Colonic mucosa (tissue), 4 donors: ENCODE data around the gene MOB3B. TPM values are rescaled to one million over a fixed set of nuclear protein-coding genes. Genes with fewer than 3 reads are reported as not detected.
"Not testable (repeated sequence)": the region's sequence is repeated elsewhere in the genome, so short reads cannot be mapped to it uniquely, and the experiment has no call there.

Experiments
- DNase-seq: peaks from one replicate; pipeline ENCODE4 v3.0.0-alpha.2; 2020
- H3K27ac ChIP-seq: fragments of 200-600 bp; one replicate; pipeline ENCODE4 v1.8.0; 2021
- H3K27me3 ChIP-seq: fragments of 200-600 bp; one replicate; pipeline ENCODE4 v1.8.0; 2021
- H3K36me3 ChIP-seq: fragments of 200-600 bp; one replicate; pipeline ENCODE4 v1.8.0; 2021
- H3K4me1 ChIP-seq: fragments of 200-600 bp; one replicate; pipeline ENCODE4 v1.8.0; 2021; ENCODE audit warnings: mild to moderate bottlenecking
- H3K4me3 ChIP-seq: fragments of 200-600 bp; one replicate; pipeline ENCODE4 v1.8.0; 2021
- H3K9ac ChIP-seq, 2 donors: one replicate each; pipeline ENCODE4 v1.7.0; 2013; ENCODE audit warnings: control low read depth in 2 of 2, low read depth in 2 of 2, low read length in 2 of 2
- H3K9me3 ChIP-seq: fragments of 200-600 bp; one replicate; pipeline ENCODE4 v1.8.0; 2021
- intact Hi-C: fragments of 100-400 bp; cut with DNase I; formaldehyde crosslinking; loops from one replicate; pipeline ENCODE4 v1.14.1; 2022
- total RNA-seq, 2 donors: library from RNA; stranded (reverse); fragmentation: NEBNext Ultra II Directional in 1 of 2; extraction: Animal tissue kit (Norgen Biotek cat#: 25700) in 1 of 2; gene quantifications; one replicate each; pipeline ENCODE4 v1.2.1, GENCODE V29; 2021
- TF ChIP-seq, protein P1 (sequence below): fragments of 200-600 bp; IDR thresholded peaks from one replicate; pipeline ENCODE4 v1.8.0; 2022; ENCODE audit warnings: antibody characterized with exemption, mild to moderate bottlenecking
- donor health status: healthy.
- donor health status: DM: no; HTN: no; CAD: no.
- donor health status: DM: no; HTN: no; CAD: no.

Gene MOB3B
- total RNA-seq, 2 donors from 2014 or later: 35.8 to 39.6 TPM

DNA sequence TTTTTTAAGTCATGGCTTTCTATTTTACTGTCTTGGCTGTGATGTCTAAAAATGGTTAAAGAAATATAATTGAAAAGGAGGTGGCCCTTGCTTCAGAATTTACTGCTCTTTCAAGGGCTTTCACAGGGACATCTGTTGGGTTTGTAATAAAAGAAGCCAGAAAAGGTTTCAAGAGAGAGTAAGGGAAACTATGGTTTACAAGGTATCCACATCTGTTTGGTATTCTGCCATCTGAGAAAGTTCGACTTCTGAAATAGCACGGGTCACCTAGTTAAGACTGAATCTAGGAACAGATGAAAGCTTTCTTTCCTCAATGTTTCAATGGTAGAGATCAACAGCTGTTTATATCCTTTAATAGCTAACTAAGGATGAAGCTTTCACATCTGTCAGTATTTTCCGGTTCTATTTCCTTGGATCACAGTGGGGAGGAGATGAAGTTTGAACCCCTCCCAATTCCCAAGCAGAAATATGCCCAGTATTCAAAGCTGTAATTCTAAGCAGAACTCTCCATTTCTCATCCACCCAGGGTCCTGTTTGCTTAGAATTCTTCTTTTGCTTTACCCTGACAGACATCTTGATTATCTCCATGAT is 78.3 kb downstream of the MOB3B start:
- intact Hi-C loops: no loop called here
- Histone ChIP-seq H3K4me3 (no peak overlapping the region), H3K4me1 (no peaks in the 10 kb centered on the region), H3K9me3 (no peaks in the 10 kb centered on the region), H3K27ac (no peak overlapping the region), H3K36me3 (no peaks in the 10 kb centered on the region), H3K27me3 (no peaks in the 10 kb centered on the region), H3K9ac (no peak overlapping the region)
- TF ChIP-seq, protein P1, sequence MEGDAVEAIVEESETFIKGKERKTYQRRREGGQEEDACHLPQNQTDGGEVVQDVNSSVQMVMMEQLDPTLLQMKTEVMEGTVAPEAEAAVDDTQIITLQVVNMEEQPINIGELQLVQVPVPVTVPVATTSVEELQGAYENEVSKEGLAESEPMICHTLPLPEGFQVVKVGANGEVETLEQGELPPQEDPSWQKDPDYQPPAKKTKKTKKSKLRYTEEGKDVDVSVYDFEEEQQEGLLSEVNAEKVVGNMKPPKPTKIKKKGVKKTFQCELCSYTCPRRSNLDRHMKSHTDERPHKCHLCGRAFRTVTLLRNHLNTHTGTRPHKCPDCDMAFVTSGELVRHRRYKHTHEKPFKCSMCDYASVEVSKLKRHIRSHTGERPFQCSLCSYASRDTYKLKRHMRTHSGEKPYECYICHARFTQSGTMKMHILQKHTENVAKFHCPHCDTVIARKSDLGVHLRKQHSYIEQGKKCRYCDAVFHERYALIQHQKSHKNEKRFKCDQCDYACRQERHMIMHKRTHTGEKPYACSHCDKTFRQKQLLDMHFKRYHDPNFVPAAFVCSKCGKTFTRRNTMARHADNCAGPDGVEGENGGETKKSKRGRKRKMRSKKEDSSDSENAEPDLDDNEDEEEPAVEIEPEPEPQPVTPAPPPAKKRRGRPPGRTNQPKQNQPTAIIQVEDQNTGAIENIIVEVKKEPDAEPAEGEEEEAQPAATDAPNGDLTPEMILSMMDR: no peak
- no peak for DNase-seq

DNA sequence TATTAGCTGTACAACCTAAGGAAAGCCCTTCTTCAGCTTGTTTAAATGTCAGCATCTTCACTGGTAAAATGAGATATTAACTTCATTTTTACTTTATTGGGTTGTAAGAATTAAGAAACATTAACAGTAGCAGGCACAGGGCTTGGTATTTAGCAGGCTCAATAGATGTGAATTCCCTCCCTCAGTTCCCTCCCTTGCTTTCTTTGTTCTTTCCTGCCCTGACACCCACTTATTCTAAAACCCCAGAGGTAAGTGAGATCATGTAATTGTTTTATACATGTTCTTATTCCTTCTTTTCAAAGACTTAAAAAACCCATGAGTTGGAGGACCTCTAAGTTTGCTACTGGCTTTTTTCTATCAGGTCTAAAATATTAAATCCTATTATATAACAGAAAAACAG is 78.9 kb downstream of the MOB3B start:
- Histone ChIP-seq H3K9ac (no peak overlapping the region), H3K27me3 (no peaks in the 10 kb centered on the region), H3K27ac (no peak overlapping the region), H3K9me3 (no peaks in the 10 kb centered on the region), H3K4me1 (no peaks in the 10 kb centered on the region), H3K4me3 (no peak overlapping the region), H3K36me3 (no peaks in the 10 kb centered on the region)
- DNase-seq: no peak
- TF ChIP-seq, protein P1: no peak
- intact Hi-C loops: no loop called here

DNA sequence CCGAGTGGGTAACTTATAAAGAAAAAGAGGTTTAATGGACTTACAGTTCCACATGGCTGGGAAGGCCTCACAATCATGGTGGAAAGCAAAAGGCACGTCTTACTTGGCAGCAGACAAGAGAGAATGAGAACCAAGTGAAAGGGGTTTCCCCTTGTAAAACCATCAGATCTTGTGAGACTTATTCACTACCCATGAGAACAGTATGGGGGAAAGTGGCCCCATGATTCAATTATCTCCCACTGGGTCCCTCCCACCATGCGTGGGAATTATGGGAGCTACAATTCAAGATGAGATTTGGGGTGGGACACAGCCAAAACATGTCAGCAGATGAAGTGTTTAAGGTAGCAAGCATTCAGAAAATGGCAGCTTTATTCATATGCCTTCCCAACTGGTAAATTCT is 81.3 kb downstream of the MOB3B start:
- H3K4me1 ChIP-seq, H3K9me3 ChIP-seq, H3K27ac ChIP-seq, H3K9ac ChIP-seq, intact Hi-C loops, H3K27me3 ChIP-seq, DNase-seq, H3K4me3 ChIP-seq, H3K36me3 ChIP-seq: not testable (repeated sequence)

DNA sequence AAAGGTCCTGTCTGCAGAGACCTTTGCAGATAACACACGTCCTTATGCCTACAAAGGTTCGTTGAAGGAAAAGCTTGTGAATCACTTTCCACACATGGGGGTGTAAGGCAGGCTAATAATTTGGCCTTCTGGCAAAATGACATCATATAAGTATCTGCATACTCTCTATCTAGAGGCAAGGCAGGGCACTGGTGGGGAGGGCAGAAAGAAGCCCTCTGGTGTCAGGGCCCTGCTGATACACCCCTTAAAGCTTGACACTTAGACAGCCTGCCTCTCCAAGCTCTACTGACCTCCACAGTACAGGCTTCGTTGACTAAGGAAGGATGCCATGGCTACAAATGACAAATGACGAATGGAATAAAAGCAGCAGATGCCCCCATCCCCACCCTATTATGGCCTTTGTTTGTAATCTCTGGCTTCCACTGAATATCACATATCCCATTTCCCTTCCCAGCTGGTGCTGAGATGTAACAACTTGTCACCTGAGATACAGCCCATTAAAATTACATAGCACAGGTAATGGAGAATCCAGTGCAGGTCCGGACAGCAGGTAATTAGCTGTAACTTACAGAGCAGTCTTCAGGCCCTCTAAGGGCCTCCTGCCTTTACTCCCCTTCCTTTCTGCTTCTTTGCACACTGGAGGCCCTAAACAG is 82.5 kb downstream of the MOB3B start:
- Histone ChIP-seq H3K9ac (no peak overlapping the region), H3K4me3 (no peak overlapping the region), H3K9me3 (no peaks in the 10 kb centered on the region), H3K27me3 (no peaks in the 10 kb centered on the region), H3K36me3 (no peaks in the 10 kb centered on the region), H3K4me1 (no peaks in the 10 kb centered on the region), H3K27ac (no peak overlapping the region)
- intact Hi-C loops: no loop called here
- DNase-seq: no peak
- TF ChIP-seq, protein P1: no peak

DNA sequence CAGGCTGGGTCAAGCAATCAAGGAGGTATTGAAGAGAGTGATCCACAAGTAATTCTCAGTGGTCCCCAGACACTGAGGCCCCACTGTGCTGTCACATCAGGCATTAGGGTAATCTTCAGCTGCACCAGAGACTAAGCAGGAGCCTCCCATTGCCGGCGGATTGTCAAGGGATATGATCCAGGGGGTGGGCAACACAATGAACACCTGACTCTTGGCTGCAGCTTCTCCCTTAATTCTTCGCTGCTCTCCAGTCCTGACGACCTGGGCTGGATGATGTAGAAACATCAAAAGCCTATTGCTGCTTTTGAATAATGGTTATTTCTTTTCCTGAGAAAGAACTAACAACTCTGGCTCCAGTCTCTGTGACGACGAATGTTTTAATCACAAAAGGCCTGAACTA is 83.9 kb downstream of the MOB3B start:
- intact Hi-C loops: no loop called here
- H3K4me3 ChIP-seq: no peak overlapping the region
- no peak overlapping the region for H3K9ac ChIP-seq
- H3K4me1 ChIP-seq: no peaks in the 10 kb centered on the region
- TF ChIP-seq, protein P1: no peak
- no peak overlapping the region for H3K27ac ChIP-seq
- H3K36me3 ChIP-seq: no peaks in the 10 kb centered on the region
- DNase-seq: no peak
- no peaks in the 10 kb centered on the region for H3K27me3 ChIP-seq
- no peaks in the 10 kb centered on the region for H3K9me3 ChIP-seq

DNA sequence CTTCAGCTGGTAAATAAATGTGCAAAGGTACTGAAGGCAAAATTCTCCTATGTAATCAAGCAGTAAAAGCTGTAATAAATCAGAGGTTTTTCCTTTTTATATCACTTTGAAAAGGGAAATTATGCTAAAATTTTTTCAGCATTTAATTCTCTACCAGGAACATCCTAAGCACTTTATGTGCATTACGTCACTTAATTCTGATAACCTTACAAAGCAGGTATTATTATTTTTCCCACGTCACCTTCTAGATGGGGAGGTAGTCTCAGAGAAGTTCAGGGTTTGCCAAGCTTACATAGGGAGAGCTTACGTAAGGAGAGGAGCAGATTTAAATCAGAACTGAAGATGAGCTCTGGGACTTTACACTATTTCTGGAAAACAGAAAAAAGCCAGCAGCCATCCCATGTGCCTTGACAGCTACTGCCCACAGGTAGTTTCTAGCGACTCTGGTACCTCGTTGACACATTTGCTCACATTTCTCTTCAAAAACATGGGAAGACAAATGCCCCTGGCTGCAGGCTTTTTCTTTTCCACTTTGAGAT is 84.5 kb downstream of the MOB3B start:
- intact Hi-C loops: no loop called here
- Histone ChIP-seq H3K9ac (no peak overlapping the region), H3K4me1 (no peaks in the 10 kb centered on the region), H3K36me3 (no peaks in the 10 kb centered on the region), H3K4me3 (no peak overlapping the region), H3K27me3 (no peaks in the 10 kb centered on the region), H3K27ac (no peak overlapping the region), H3K9me3 (no peaks in the 10 kb centered on the region)
- TF ChIP-seq, protein P1: no peak
- DNase-seq: no peak
